Heart left ventricle (tissue), 13 donors: ENCODE data around the gene TMEM119.

Source experiments
- POLR2A ChIP-seq, 2 donors: fragments of 450-650 bp; IDR thresholded peaks; one replicate each; pipeline ENCODE4 v1.6.1; 2017; ENCODE audit warnings: antibody characterized with exemption in 2 of 2, mild to moderate bottlenecking in 2 of 2, moderate library complexity in 2 of 2
- TF ChIP-seq, protein P1 (sequence below), 12 donors: fragments of 200-600 bp; sonication (generic) in 4 of 12; IDR thresholded peaks; one replicate each; pipeline versions ENCODE4 v1.5.0 to v1.8.0; 2018 to 2022; ENCODE audit warnings: antibody characterized with exemption in 12 of 12, mild to moderate bottlenecking in 5 of 12
- donor health status: ischemic (EF 13 %, LVEDD 7.1; RV severe dilation, severe dysfunction).
- donor health status: DM: no; HTN: yes; CAD: no.
- donor health status: DM: no; HTN: no; CAD: no.
- donor health status: ischemic (EF 25% LVEDD 6.9; RV normal size, moderate dysfunction).
- donor health status: ischemic (EF 25% LVEDD 5.7; RV mildly dilated, moderate dysfunction).
- donor health status: ischemic (EF 35%, LVEDD 5.7; RV mildly dilated, moderate dysfunction).
- donor health status: nonischemic (EF 11% LVEDD 7.7; RV severe dilation, severe dysfunction).
- donor health status: DM: yes; HTN: yes; CAD: no.
- donor health status: PGD.
- donor health status: ischemic (EF 29% LVEDD 5.4; RV normal size, mild dysfunction).
- donor health status: nonischemic (EF 23%, LVEDD 6.1; RV moderate dilation, normal function).

DNA sequence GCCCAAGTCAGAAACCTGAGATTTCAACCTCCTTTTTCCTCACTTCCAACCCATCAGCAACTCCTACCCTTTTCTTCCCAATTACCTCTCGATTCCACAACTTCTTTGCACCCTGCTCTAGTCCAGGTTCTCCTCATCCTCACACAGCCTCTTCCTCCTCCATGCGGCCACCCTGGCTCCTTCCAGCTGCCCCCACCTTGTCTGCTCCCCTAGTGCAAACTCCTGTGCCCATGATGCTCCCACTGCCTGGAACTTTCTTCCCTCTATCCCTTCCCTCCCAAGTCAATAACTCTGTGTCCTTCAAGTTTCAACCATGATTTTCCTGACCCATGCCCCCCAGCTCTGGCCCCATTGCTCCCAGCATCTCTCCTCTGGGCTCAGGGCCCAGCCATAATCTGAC is 18.5 kb upstream of the TMEM119 start:
- TF ChIP-seq, protein P1, sequence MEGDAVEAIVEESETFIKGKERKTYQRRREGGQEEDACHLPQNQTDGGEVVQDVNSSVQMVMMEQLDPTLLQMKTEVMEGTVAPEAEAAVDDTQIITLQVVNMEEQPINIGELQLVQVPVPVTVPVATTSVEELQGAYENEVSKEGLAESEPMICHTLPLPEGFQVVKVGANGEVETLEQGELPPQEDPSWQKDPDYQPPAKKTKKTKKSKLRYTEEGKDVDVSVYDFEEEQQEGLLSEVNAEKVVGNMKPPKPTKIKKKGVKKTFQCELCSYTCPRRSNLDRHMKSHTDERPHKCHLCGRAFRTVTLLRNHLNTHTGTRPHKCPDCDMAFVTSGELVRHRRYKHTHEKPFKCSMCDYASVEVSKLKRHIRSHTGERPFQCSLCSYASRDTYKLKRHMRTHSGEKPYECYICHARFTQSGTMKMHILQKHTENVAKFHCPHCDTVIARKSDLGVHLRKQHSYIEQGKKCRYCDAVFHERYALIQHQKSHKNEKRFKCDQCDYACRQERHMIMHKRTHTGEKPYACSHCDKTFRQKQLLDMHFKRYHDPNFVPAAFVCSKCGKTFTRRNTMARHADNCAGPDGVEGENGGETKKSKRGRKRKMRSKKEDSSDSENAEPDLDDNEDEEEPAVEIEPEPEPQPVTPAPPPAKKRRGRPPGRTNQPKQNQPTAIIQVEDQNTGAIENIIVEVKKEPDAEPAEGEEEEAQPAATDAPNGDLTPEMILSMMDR (IDR thresholded peaks at IDR 0.05) = no peak
- TF ChIP-seq POLR2A (IDR thresholded peaks at IDR 0.05) = no peak
